ENCODE measurements around the gene CDKL1.

The CDKL1 gene

GRCh38 chr14:50311337-50311971, 85.2 kb downstream of the CDKL1 start:
- Histone ChIP-seq H3K36me3 (ENCODE audit: control insufficient read depth, insufficient read depth, low read length) (no peaks in the 10 kb centered on the region), H3K27me3 (ENCODE audit: control insufficient read depth, insufficient read depth, low read length) (no peaks in the 10 kb centered on the region), H3K27ac (ENCODE audit: low read depth, low read length) (peak overlapping the region; percentile 97), H3K4me1 (ENCODE audit: control insufficient read depth, insufficient read depth, low read length) (peaks cover 8% of the 10 kb centered on the region), H3K4me3 (ENCODE audit: low read length) (peak overlapping the region; percentile 69), H3K9ac (ENCODE audit: low read length) (peak overlapping the region; percentile 6)

GRCh38 chr14:50310445-50310844, 86.2 kb downstream of the CDKL1 start:
- Histone ChIP-seq H3K27ac (ENCODE audit: low read depth, low read length) (no peak overlapping the region), H3K36me3 (ENCODE audit: control insufficient read depth, insufficient read depth, low read length) (no peaks in the 10 kb centered on the region), H3K9ac (ENCODE audit: low read length) (no peak overlapping the region), H3K4me1 (ENCODE audit: control insufficient read depth, insufficient read depth, low read length) (peaks cover 8% of the 10 kb centered on the region), H3K4me3 (ENCODE audit: low read length) (no peak overlapping the region), H3K27me3 (ENCODE audit: control insufficient read depth, insufficient read depth, low read length) (no peaks in the 10 kb centered on the region)

- H3K4me3 ChIP-seq (ENCODE audit: low read length): no peak overlapping the region
- no peaks in the 10 kb centered on the region for H3K27me3 ChIP-seq (ENCODE audit: control insufficient read depth, insufficient read depth, low read length)
- no peak overlapping the region for H3K27ac ChIP-seq (ENCODE audit: low read depth, low read length)
- H3K4me1 ChIP-seq (ENCODE audit: control insufficient read depth, insufficient read depth, low read length): peaks cover 8% of the 10 kb centered on the region
- no peak overlapping the region for H3K9ac ChIP-seq (ENCODE audit: low read length)
- no peaks in the 10 kb centered on the region for H3K36me3 ChIP-seq (ENCODE audit: control insufficient read depth, insufficient read depth, low read length)
These were observed 88.2 kb downstream of the CDKL1 start for GRCh38 chr14:50308363-50308915.

GRCh38 chr14:50303744-50304471, 92.8 kb downstream of the CDKL1 start:
- Histone ChIP-seq H3K36me3 (ENCODE audit: control insufficient read depth, insufficient read depth, low read length) (no peaks in the 10 kb centered on the region), H3K9ac (ENCODE audit: low read length) (no peak overlapping the region), H3K4me3 (ENCODE audit: low read length) (no peak overlapping the region), H3K27me3 (ENCODE audit: control insufficient read depth, insufficient read depth, low read length) (no peaks in the 10 kb centered on the region), H3K4me1 (ENCODE audit: control insufficient read depth, insufficient read depth, low read length) (no peaks in the 10 kb centered on the region), H3K27ac (ENCODE audit: low read depth, low read length) (no peak overlapping the region)

DNA sequence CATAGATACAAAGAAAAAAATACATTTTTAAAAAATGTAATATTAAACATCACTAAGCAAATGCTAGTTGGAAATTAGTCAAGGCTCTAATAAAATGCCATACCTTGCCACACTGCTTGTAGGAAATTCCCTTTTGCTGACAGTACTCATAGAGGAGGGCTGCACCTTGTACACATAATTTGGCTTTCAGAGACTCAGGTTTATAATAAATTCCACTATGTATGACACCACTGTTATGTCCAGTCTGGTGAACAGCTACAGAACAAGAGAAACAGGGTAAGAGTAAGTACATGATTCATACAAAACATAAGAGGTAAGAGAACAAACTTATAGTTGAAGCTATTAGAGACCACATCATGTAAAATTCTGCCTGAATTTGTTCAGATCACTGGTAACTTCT, 94.8 kb downstream of the CDKL1 start:
- H3K9ac ChIP-seq (ENCODE audit: low read length): no peak overlapping the region
- no peaks in the 10 kb centered on the region for H3K4me1 ChIP-seq (ENCODE audit: control insufficient read depth, insufficient read depth, low read length)
- H3K4me3 ChIP-seq (ENCODE audit: low read length): no peak overlapping the region

GRCh38 chr14:50299585-50299984, 97.1 kb downstream of the CDKL1 start:
- no peak overlapping the region for H3K4me3 ChIP-seq (ENCODE audit: low read length)
- H3K9ac ChIP-seq (ENCODE audit: low read length): no peak overlapping the region
- H3K27me3 ChIP-seq (ENCODE audit: control insufficient read depth, insufficient read depth, low read length): no peaks in the 10 kb centered on the region
- H3K4me1 ChIP-seq (ENCODE audit: control insufficient read depth, insufficient read depth, low read length): no peaks in the 10 kb centered on the region
- H3K27ac ChIP-seq (ENCODE audit: low read depth, low read length): no peak overlapping the region
- H3K36me3 ChIP-seq (ENCODE audit: control insufficient read depth, insufficient read depth, low read length): no peaks in the 10 kb centered on the region

More for the DNA sequence above, 94.8 kb downstream of the CDKL1 start:
- Histone ChIP-seq H3K36me3 (ENCODE audit: control insufficient read depth, insufficient read depth, low read length) (no peaks in the 10 kb centered on the region), H3K27me3 (ENCODE audit: control insufficient read depth, insufficient read depth, low read length) (no peaks in the 10 kb centered on the region), H3K27ac (ENCODE audit: low read depth, low read length) (no peak overlapping the region)

- H3K27me3 ChIP-seq (ENCODE audit: control insufficient read depth, insufficient read depth, low read length): no peaks in the 10 kb centered on the region
- H3K27ac ChIP-seq (ENCODE audit: low read depth, low read length): no peak overlapping the region
- H3K4me3 ChIP-seq (ENCODE audit: low read length): no peak overlapping the region
- no peaks in the 10 kb centered on the region for H3K4me1 ChIP-seq (ENCODE audit: control insufficient read depth, insufficient read depth, low read length)
- no peaks in the 10 kb centered on the region for H3K36me3 ChIP-seq (ENCODE audit: control insufficient read depth, insufficient read depth, low read length)
- H3K9ac ChIP-seq (ENCODE audit: low read length): no peak overlapping the region
These were observed 106.4 kb downstream of the CDKL1 start for GRCh38 chr14:50290306-50290705.

GRCh38 chr14:50288146-50288545, 108.5 kb downstream of the CDKL1 start:
- H3K27ac ChIP-seq (ENCODE audit: low read depth, low read length): no peak overlapping the region
- H3K9ac ChIP-seq (ENCODE audit: low read length): no peak overlapping the region
- H3K36me3 ChIP-seq (ENCODE audit: control insufficient read depth, insufficient read depth, low read length): no peaks in the 10 kb centered on the region
- H3K4me1 ChIP-seq (ENCODE audit: control insufficient read depth, insufficient read depth, low read length): no peaks in the 10 kb centered on the region
- no peaks in the 10 kb centered on the region for H3K27me3 ChIP-seq (ENCODE audit: control insufficient read depth, insufficient read depth, low read length)
- H3K4me3 ChIP-seq (ENCODE audit: low read length): no peak overlapping the region

DNA sequence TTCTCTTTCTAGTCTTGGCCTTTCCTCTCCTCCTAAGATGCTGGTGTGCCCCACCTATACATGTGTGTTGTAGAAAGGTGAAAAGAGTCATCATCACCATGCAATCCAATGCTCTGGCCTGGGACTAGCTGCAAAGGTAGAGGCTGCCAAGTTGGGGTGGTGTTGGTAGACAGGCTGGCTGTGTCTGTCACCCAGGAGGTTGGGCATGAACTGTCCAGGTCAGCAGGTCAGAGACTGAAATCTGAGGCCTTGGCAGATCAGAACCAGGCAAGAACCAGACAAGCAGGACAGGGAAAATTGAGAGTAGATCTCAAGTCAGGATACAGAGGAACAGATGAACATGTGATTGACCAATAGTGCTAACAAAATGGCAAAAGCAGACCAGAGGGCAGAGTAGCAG, 110.8 kb downstream of the CDKL1 start:
- Histone ChIP-seq H3K36me3 (ENCODE audit: control insufficient read depth, insufficient read depth, low read length) (no peaks in the 10 kb centered on the region), H3K4me3 (ENCODE audit: low read length) (no peak overlapping the region), H3K27me3 (ENCODE audit: control insufficient read depth, insufficient read depth, low read length) (no peaks in the 10 kb centered on the region), H3K9ac (ENCODE audit: low read length) (no peak overlapping the region), H3K4me1 (ENCODE audit: control insufficient read depth, insufficient read depth, low read length) (no peaks in the 10 kb centered on the region), H3K27ac (ENCODE audit: low read depth, low read length) (no peak overlapping the region)

Data from rectal smooth muscle tissue (tissue), 1 donor.